MM.1S (cell line): ENCODE measurements around the gene LPAR6.

Source experiments
- DNase-seq: peaks from one replicate; pipeline ENCODE4 v3.0.0-alpha.2; 2015
- H2AFZ ChIP-seq: fragments of 300-600 bp; sonication (generic); 2 replicates; pipeline ENCODE4 v1.6.0; 2016; ENCODE audit warnings: antibody characterized with exemption, low read length
- H3F3A ChIP-seq: fragments of 300-600 bp; sonication (generic); 2 replicates; pipeline ENCODE4 v1.6.1; 2016; ENCODE audit warnings: mild to moderate bottlenecking, antibody characterized with exemption, low read length, moderate library complexity, mixed read lengths; ENCODE audit not compliant: insufficient read depth
- H3K27ac ChIP-seq: fragments of 300-600 bp; sonication (generic); 2 replicates; pipeline ENCODE4 v1.5.1; 2016; ENCODE audit warnings: mild to moderate bottlenecking, low read length
- H3K27me3 ChIP-seq: fragments of 300-600 bp; sonication (generic); replicated peaks from 2 replicates; pipeline ENCODE4 v1.6.0; 2016; ENCODE audit warnings: low read length; ENCODE audit not compliant: insufficient read depth
- H3K36me3 ChIP-seq: fragments of 300-600 bp; sonication (generic); replicated peaks from 2 replicates; pipeline ENCODE4 v1.6.1; 2016; ENCODE audit warnings: mild to moderate bottlenecking, low read length, mixed read lengths; ENCODE audit not compliant: insufficient read depth
- H3K4me1 ChIP-seq: fragments of 300-600 bp; sonication (generic); 2 replicates; pipeline ENCODE4 v1.6.1; 2016; ENCODE audit warnings: low read length, mixed read lengths
- H3K4me2 ChIP-seq: fragments of 300-600 bp; sonication (generic); 2 replicates; pipeline ENCODE4 v1.6.0; 2016; ENCODE audit warnings: low read depth, low read length
- H3K4me3 ChIP-seq: fragments of 300-600 bp; sonication (generic); 2 replicates; pipeline ENCODE4 v1.5.1; 2016; ENCODE audit warnings: low read length, mixed read lengths
- H3K79me2 ChIP-seq: fragments of 300-600 bp; sonication (generic); 2 replicates; pipeline ENCODE4 v1.6.1; 2016; ENCODE audit warnings: mixed run types, low read length, mixed read lengths
- H3K9ac ChIP-seq: fragments of 300-600 bp; sonication (generic); 2 replicates; pipeline ENCODE4 v1.6.1; 2016; ENCODE audit warnings: low read length, mixed read lengths
- H3K9me2 ChIP-seq: fragments of 300-600 bp; sonication (generic); replicated peaks from 2 replicates; pipeline ENCODE4 v1.6.1; 2016; ENCODE audit warnings: mild to moderate bottlenecking, low read length, mixed read lengths; ENCODE audit not compliant: insufficient read depth
- H3K9me3 ChIP-seq: fragments of 300-600 bp; sonication (generic); replicated peaks from 2 replicates; pipeline ENCODE4 v1.6.1; 2016; ENCODE audit warnings: mild to moderate bottlenecking, low read length, mixed read lengths; ENCODE audit not compliant: insufficient read depth
- H4K20me1 ChIP-seq: fragments of 300-600 bp; sonication (generic); 2 replicates; pipeline ENCODE4 v1.6.1; 2016; ENCODE audit warnings: mild to moderate bottlenecking, low read length, moderate library complexity, mixed read lengths; ENCODE audit not compliant: insufficient read depth
- EZH2 ChIP-seq: fragments of 300-600 bp; sonication (generic); optimal IDR thresholded peaks from 2 replicates; pipeline ENCODE3; 2017; ENCODE audit warnings: low read depth, mild to moderate bottlenecking, antibody characterized with exemption, low read length, mixed read lengths
- EZH2phosphoT487 ChIP-seq: fragments of 300-600 bp; sonication (generic); IDR thresholded peaks from 2 replicates; pipeline ENCODE4 v1.6.1; 2018; ENCODE audit warnings: antibody characterized with exemption, low read length
- TF ChIP-seq, protein P1 (sequence below): fragments of 300-600 bp; sonication (generic); IDR thresholded peaks from 2 replicates; pipeline ENCODE4 v1.5.1; 2016; ENCODE audit warnings: antibody characterized with exemption, low read length, mixed read lengths

LPAR6 gene

DNA sequence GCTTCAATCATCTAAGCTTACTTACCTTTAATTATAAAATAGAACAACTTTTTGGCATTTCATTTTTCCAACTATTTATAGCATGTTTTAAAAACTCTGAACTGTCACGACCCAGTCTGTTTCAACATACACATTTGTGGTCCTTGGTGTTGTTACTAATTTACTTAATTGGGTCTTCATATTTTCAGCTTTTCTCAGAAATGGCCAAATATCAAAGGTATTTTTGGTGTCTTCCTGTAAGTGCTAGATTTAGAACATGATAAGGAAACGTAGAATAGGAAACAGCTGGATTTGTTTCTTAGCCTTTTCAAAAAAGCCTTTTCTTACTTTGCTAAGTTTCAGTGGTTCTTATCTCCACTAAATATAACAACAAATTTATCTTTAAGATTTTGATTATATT, 11.4 kb downstream of the LPAR6 start:
- Histone ChIP-seq H3K27ac (peak overlapping the region; percentile 10; the same call in 1 of the 2 replicates), H4K20me1 (no peaks in the 10 kb centered on the region), H3K79me2 (no peaks in the 10 kb centered on the region), H3K9me3 (no peaks in the 10 kb centered on the region), H3K9ac (no peak overlapping the region), H3K4me3 (no peak overlapping the region; the same call in 1 of the 2 replicates), H3K9me2 (no peaks in the 10 kb centered on the region), H3F3A (no peaks in the 10 kb centered on the region), H3K27me3 (no peaks in the 10 kb centered on the region), H3K4me2 (peak overlapping the region; percentile 57), H3K36me3 (no peaks in the 10 kb centered on the region), H2AFZ (no peak overlapping the region), H3K4me1 (peaks cover 22% of the 10 kb centered on the region)
- TF ChIP-seq, protein P1, sequence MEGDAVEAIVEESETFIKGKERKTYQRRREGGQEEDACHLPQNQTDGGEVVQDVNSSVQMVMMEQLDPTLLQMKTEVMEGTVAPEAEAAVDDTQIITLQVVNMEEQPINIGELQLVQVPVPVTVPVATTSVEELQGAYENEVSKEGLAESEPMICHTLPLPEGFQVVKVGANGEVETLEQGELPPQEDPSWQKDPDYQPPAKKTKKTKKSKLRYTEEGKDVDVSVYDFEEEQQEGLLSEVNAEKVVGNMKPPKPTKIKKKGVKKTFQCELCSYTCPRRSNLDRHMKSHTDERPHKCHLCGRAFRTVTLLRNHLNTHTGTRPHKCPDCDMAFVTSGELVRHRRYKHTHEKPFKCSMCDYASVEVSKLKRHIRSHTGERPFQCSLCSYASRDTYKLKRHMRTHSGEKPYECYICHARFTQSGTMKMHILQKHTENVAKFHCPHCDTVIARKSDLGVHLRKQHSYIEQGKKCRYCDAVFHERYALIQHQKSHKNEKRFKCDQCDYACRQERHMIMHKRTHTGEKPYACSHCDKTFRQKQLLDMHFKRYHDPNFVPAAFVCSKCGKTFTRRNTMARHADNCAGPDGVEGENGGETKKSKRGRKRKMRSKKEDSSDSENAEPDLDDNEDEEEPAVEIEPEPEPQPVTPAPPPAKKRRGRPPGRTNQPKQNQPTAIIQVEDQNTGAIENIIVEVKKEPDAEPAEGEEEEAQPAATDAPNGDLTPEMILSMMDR, result no peak
- no peak for TF ChIP-seq EZH2phosphoT487
- no peak for TF ChIP-seq EZH2
- DNase-seq, result peak; percentile 18

DNA sequence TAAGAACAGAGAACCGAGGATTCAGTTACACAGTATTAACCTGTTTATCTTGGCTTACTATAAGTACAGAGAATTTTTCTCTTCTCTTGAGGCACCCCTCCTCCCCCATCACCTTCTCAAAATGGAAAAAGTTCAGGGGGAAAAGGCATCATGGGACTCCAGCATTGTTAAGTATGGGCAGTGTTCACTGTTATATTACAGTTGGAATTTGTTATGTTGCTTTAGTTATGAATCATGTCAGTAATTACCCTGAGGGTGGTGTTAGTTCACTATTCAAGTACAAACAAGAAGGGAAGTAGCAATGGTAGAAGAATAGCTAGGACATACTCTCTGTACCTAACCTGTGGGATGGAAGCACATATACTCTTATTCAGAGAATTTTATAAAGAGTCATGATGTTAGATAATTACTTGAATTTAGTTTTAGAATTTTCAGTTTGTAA, 12.0 kb downstream of the LPAR6 start:
- no peak overlapping the region for H3K4me3 ChIP-seq
- H3K4me2 ChIP-seq, result peak overlapping the region; percentile 57; the same call in 1 of the 2 replicates
- no peak overlapping the region for H3K9ac ChIP-seq
- H3K27ac ChIP-seq, result no peak overlapping the region; the same call in 1 of the 2 replicates
- H3F3A ChIP-seq, result no peaks in the 10 kb centered on the region
- peaks cover 22% of the 10 kb centered on the region for H3K4me1 ChIP-seq
- no peak for TF ChIP-seq EZH2phosphoT487
- TF ChIP-seq, protein P1, result peak; percentile 19
- peak; percentile 12 for DNase-seq
- H3K36me3 ChIP-seq, result no peaks in the 10 kb centered on the region
- H4K20me1 ChIP-seq, result no peaks in the 10 kb centered on the region
- no peaks in the 10 kb centered on the region for H3K27me3 ChIP-seq
- no peaks in the 10 kb centered on the region for H3K9me3 ChIP-seq
- no peak overlapping the region for H2AFZ ChIP-seq
- H3K9me2 ChIP-seq, result no peaks in the 10 kb centered on the region
- no peaks in the 10 kb centered on the region for H3K79me2 ChIP-seq

DNA sequence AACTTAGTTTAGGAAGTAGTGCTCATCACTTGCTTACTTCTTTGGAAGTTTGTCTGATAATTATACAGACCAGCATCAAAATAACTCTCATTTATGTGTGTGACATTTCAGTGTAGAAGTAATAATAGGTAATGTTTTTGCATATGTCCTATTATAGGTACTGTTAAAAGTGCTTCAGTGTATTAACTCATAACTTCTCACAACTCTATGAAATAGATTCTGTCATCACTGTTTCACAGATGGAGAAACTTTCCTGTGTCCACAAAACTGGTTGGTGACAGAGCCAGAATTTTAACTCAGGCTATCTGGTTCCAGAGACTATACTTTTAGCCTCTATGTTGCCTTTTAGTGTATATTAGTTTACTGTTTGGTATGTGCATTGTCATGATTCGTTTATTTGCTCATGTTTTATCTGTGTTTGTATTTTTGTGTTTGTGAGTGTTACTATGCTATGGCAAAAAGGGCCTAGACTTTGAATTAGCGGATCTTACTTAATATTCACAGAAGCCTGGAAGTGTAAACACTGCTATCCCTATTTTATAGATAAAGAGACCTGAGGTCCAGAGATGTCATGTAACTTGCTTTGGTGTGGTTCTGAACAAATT, 12.7 kb downstream of the LPAR6 start:
- TF ChIP-seq EZH2phosphoT487 (no peak), EZH2 (no peak)
- TF ChIP-seq, protein P1, result no peak
- Histone ChIP-seq H3K9me3 (no peaks in the 10 kb centered on the region), H3K9ac (no peak overlapping the region), H3K79me2 (no peaks in the 10 kb centered on the region), H3K27me3 (no peaks in the 10 kb centered on the region), H2AFZ (no peak overlapping the region), H3K4me1 (peaks cover 22% of the 10 kb centered on the region), H3K27ac (no peak overlapping the region), H3K36me3 (no peaks in the 10 kb centered on the region), H4K20me1 (no peaks in the 10 kb centered on the region), H3K9me2 (no peaks in the 10 kb centered on the region), H3K4me3 (no peak overlapping the region), H3K4me2 (no peak overlapping the region), H3F3A (no peaks in the 10 kb centered on the region)
- no peak for DNase-seq
